WTC11 (cell line): Measurements from ENCODE around the gene MNX1. TPM values are rescaled to one million over a fixed set of nuclear protein-coding genes. Genes with fewer than 3 reads are reported as not detected.
A peak's percentile ranks its signal among the peaks of the same experiment; 100 is the strongest.

Experiments used
- ATAC-seq: fragments of 200-7000 bp; cut with Tn5 transposase; 2 replicates; pipeline ENCODE4 v1.10.0; 2021; ENCODE audit warnings: mild to moderate bottlenecking, moderate library complexity
- CTCF ChIA-PET: fragments of 300-600 bp; sonication (Branson Sonifier 250); formaldehyde crosslinking; loops from one replicate; lab custom pipeline; 2021; ENCODE audit warnings: antibody characterized with exemption; lab: Charles Lee
- POLR2A ChIA-PET: fragments of 350-600 bp; sonication (Branson Sonifier 250); formaldehyde crosslinking; loops from one replicate; lab custom pipeline; 2021; ENCODE audit warnings: antibody characterized with exemption; lab: Charles Lee
- DNase-seq: peaks from one replicate; pipeline ENCODE4 v3.0.0; 2021; ENCODE audit warnings: low spot score
- H3K27ac Mint-ChIP-seq: 2 replicates; pipeline ENCODE4 v1.8.0; 2021; ENCODE audit warnings: mixed read lengths
- H3K27me3 Mint-ChIP-seq: 2 replicates; pipeline ENCODE4 v1.8.0; 2021; ENCODE audit warnings: low read depth, mild to moderate bottlenecking, moderate library complexity, mixed read lengths
- H3K36me3 Mint-ChIP-seq: 2 replicates; pipeline ENCODE4 v1.8.0; 2021; ENCODE audit warnings: mixed read lengths
- H3K4me1 Mint-ChIP-seq: 2 replicates; pipeline ENCODE4 v1.8.0; 2022; ENCODE audit warnings: mixed read lengths
- H3K4me3 Mint-ChIP-seq: 2 replicates; pipeline ENCODE4 v1.8.0; 2021; ENCODE audit warnings: mild to moderate bottlenecking, moderate library complexity, mixed read lengths
- H3K9me3 Mint-ChIP-seq: 2 replicates; pipeline ENCODE4 v1.8.0; 2021; ENCODE audit warnings: mixed read lengths
- AFF4 ChIP-seq: sonication (generic); formaldehyde crosslinking; IDR thresholded peaks from 2 replicates; pipeline ENCODE4 v1.8.1; 2023; ENCODE audit warnings: mild to moderate bottlenecking, missing genetic modification reagents, borderline replicate concordance
- CBFB ChIP-seq: sonication (generic); formaldehyde crosslinking; IDR thresholded peaks from 2 replicates; pipeline ENCODE4 v1.8.1; 2022; ENCODE audit warnings: mild to moderate bottlenecking, low read depth, missing genetic modification reagents
- CTCF ChIP-seq: fragments of 200-600 bp; IDR thresholded peaks from 2 replicates; pipeline ENCODE4 v1.8.0; 2022; ENCODE audit warnings: antibody characterized with exemption
- JUN ChIP-seq: sonication (generic); formaldehyde crosslinking; IDR thresholded peaks from 2 replicates; pipeline ENCODE4 v1.8.0; 2023; ENCODE audit warnings: mild to moderate bottlenecking, missing genetic modification reagents
- NFYB ChIP-seq: sonication (generic); formaldehyde crosslinking; conservative IDR thresholded peaks from 2 replicates; pipeline ENCODE4 v1.8.0; 2022; ENCODE audit warnings: low read depth, missing genetic modification reagents
- ZNF317 ChIP-seq: sonication (generic); formaldehyde crosslinking; IDR thresholded peaks from 2 replicates; pipeline ENCODE4 v1.8.1; 2023; ENCODE audit warnings: low read depth, mild to moderate bottlenecking, moderate library complexity, missing genetic modification reagents, borderline replicate concordance
- ZNF423 ChIP-seq: fragments of 250-450 bp; sonication (Bioruptor Pico); IDR thresholded peaks from 2 replicates; pipeline ENCODE4 v2.1.2; 2022; ENCODE audit warnings: mild to moderate bottlenecking, moderate library complexity
- total RNA-seq: library from RNA; stranded (reverse); gene quantifications from 3 replicates; pipeline ENCODE4 v1.2.3, GENCODE V29; 2021
- TF ChIP-seq, protein P1 (sequence below): sonication (generic); formaldehyde crosslinking; IDR thresholded peaks from 2 replicates; pipeline ENCODE4 v1.8.0; 2023; ENCODE audit warnings: mild to moderate bottlenecking, missing genetic modification reagents
- TF ChIP-seq, protein P2 (sequence below): sonication (generic); formaldehyde crosslinking; IDR thresholded peaks from 2 replicates; pipeline ENCODE4 v1.8.0; 2022; ENCODE audit warnings: mild to moderate bottlenecking, missing genetic modification reagents

Gene MNX1
- total RNA-seq, 1 experiment from 2014 or later = 0.46 TPM

- no peaks in the 10 kb centered on the region for H3K36me3 Mint-ChIP-seq
- POLR2A ChIA-PET = no interaction called here
- H3K4me3 Mint-ChIP-seq = peak overlapping the region; percentile 33
- CTCF ChIA-PET = interaction anchor here (0.9 kb wide), 1 partner anchor 12 kb away, joined by 4 read pairs; no protein-coding TSS in a partner anchor
- H3K9me3 Mint-ChIP-seq = no peaks in the 10 kb centered on the region
- ATAC-seq (no peak), DNase-seq (no peak)
- H3K4me1 Mint-ChIP-seq = peaks cover 66% of the 10 kb centered on the region
- TF ChIP-seq, protein P1, sequence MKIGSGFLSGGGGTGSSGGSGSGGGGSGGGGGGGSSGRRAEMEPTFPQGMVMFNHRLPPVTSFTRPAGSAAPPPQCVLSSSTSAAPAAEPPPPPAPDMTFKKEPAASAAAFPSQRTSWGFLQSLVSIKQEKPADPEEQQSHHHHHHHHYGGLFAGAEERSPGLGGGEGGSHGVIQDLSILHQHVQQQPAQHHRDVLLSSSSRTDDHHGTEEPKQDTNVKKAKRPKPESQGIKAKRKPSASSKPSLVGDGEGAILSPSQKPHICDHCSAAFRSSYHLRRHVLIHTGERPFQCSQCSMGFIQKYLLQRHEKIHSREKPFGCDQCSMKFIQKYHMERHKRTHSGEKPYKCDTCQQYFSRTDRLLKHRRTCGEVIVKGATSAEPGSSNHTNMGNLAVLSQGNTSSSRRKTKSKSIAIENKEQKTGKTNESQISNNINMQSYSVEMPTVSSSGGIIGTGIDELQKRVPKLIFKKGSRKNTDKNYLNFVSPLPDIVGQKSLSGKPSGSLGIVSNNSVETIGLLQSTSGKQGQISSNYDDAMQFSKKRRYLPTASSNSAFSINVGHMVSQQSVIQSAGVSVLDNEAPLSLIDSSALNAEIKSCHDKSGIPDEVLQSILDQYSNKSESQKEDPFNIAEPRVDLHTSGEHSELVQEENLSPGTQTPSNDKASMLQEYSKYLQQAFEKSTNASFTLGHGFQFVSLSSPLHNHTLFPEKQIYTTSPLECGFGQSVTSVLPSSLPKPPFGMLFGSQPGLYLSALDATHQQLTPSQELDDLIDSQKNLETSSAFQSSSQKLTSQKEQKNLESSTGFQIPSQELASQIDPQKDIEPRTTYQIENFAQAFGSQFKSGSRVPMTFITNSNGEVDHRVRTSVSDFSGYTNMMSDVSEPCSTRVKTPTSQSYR (CRISPR knock-in tag) = no peak
- TF ChIP-seq CBFB (CRISPR knock-in tag) (no peak), AFF4 (no peak), CTCF (no peak), NFYB (CRISPR knock-in tag) (0 out of 2 replicates have a peak, but pooled peaks have one; percentile 5), ZNF423 (CRISPR knock-in tag) (no peak), ZNF317 (CRISPR knock-in tag) (no peak), JUN (CRISPR knock-in tag) (no peak)
- H3K27me3 Mint-ChIP-seq = peaks cover 100% of the 10 kb centered on the region
- no peak overlapping the region for H3K27ac Mint-ChIP-seq
These were observed 7.3 kb upstream of the MNX1 start for GRCh38 chr7:157017603-157018327.

- Mint-ChIP-seq H3K4me1 (peaks cover 62% of the 10 kb centered on the region), H3K9me3 (no peaks in the 10 kb centered on the region), H3K27ac (no peak overlapping the region), H3K27me3 (peaks cover 100% of the 10 kb centered on the region), H3K36me3 (no peaks in the 10 kb centered on the region), H3K4me3 (peak overlapping the region; percentile 33)
- ChIA-PET CTCF (interaction anchor here (0.9 to 1.3 kb wide), 3 partner anchors 11 to 30 kb away, joined by 3 to 4 read pairs (median 3); no protein-coding TSS in a partner anchor), POLR2A (interaction anchor here (1.1 kb wide), 1 partner anchor 11 kb away, joined by 4 read pairs; no protein-coding TSS in a partner anchor)
- ATAC-seq = no peak
- no peak for DNase-seq
- TF ChIP-seq, protein P2, sequence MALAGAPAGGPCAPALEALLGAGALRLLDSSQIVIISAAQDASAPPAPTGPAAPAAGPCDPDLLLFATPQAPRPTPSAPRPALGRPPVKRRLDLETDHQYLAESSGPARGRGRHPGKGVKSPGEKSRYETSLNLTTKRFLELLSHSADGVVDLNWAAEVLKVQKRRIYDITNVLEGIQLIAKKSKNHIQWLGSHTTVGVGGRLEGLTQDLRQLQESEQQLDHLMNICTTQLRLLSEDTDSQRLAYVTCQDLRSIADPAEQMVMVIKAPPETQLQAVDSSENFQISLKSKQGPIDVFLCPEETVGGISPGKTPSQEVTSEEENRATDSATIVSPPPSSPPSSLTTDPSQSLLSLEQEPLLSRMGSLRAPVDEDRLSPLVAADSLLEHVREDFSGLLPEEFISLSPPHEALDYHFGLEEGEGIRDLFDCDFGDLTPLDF (CRISPR knock-in tag) = no peak
- 0 out of 2 replicates have a peak, but pooled peaks have one; percentile 13 for TF ChIP-seq NFYB (CRISPR knock-in tag)
These were observed 6.7 kb upstream of the MNX1 start for GRCh38 chr7:157017149-157017548.
